NCI-H1930 (cell line): ENCODE data around the gene ARL14EP.

Experiments used
- DNase-seq, 2 experiments: peaks; one replicate each; lab custom pipeline; 2025; lab: John Stamatoyannopoulos, UW

The ARL14EP gene

GRCh38 chr11:30322826-30323710 is at the start of gene ARL14EP:
ARL14EP (plus strand) TSS chr11:30323104; CDS start chr11:30330949, 7,845 bp downstream.
- peak; percentile 95 to 96 for DNase-seq

DNA sequence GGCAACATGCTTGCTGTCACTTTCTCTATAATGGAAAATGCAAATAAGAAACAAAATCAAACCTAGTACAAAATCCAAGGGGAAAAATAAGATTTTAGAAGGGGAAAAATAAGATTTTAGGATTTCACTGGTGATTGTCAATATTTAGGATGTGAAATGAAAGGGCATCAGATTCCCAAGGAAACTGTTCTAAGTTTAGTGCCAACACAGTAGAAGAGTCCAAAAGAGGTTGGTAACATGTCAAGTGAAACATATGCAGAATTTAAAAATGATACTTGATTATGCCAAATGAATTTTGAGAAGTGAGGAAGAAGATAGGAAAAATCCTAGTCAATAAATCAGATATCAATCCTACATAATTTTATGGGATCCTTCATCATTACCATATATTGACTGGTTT is 45.7 kb upstream of the ARL14EP start:
- DNase-seq, result no peak

DNA sequence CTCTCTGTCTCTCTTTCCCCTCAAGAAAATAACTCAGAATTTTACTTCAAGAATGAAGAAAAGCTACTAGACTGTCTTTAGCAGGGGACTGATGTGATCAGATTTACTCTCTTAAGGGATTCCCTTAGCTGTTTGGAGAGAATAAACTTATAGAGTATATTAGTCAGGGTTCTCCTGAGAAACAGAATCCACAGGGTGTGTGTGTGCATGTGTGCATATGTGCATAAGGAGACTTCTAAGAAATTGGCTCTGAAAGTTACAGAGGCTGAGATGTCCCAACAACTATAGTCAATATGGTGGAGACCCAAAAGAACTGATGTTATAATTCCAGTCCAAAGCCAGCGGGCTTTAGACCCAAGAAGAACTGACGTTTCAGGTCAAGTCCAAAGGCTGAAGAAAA is 43.1 kb upstream of the ARL14EP start:
- no peak for DNase-seq

DNA sequence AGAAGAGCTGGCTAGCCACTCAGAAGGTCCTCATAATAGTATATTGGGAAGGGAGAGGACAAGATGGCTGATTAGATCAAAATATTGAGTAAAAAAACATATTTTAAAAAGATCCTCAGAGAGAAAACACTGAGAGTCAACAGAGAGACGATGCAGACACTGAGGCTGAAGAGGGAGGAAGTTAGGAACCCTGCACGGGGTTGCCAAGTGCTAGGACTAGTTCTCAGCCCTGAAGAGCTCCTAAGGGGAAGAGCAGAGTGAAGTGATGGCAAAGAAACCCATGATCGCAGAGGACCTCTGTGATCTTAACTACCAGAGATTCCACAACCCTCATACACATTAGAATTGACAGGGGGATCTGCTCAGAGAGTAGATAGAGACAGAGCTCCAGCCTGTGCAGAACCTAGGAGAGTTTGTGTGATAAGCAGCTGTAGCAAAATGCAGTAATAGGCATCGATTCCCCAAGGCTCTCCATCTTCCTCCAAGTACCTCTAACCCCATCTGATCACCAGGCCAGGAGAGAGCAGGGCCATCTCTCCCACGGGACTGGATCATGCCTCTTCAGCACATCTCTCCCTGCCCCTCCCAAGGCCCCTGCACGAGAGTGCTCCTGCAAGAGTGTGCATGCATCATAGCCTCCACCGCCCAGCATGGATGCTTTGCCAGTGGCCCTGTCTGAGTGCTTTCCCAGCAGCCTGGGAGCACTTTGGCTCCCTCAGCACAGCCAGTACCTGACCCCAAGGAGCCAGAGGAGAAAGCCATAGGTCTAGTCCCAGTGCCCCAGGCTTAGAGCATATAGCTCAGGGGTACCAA is 41.2 kb upstream of the ARL14EP start:
- DNase-seq, result no peak

GRCh38 chr11:30282289-30282631 is 40.6 kb upstream of the ARL14EP start:
- no peak for DNase-seq

- no peak for DNase-seq
Observed at GRCh38 chr11:30284836-30285235, 38.1 kb upstream of the ARL14EP start.

- DNase-seq, result no peak
Observed at GRCh38 chr11:30285416-30286121, 37.3 kb upstream of the ARL14EP start.

GRCh38 chr11:30291331-30291730 is 31.6 kb upstream of the ARL14EP start:
- no peak for DNase-seq

GRCh38 chr11:30292545-30292944 is 30.4 kb upstream of the ARL14EP start:
- no peak for DNase-seq

GRCh38 chr11:30295178-30295885 is 27.6 kb upstream of the ARL14EP start:
- DNase-seq, result no peak

DNA sequence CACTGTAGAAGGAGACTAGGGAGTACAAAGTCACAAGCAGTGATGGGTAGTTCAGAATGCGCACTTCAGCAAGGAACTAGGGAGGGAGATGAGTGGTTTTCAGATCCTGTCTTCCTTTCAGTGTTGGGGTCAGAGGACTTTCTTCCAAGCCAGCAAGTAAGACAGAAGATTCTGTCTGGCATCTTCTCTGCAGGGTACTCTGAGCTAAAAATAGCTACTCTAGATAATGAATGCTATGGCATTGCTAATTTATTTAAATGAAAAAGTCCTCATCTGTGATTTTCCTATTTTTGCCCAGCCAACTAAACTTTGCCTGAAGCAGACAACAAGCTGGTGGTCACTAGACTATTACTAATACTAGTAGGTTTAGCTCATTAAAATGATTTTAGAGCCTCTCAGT is 18.3 kb upstream of the ARL14EP start:
- DNase-seq, result no peak

- no peak for DNase-seq
Observed at GRCh38 chr11:30310623-30311022, 12.3 kb upstream of the ARL14EP start.

DNA sequence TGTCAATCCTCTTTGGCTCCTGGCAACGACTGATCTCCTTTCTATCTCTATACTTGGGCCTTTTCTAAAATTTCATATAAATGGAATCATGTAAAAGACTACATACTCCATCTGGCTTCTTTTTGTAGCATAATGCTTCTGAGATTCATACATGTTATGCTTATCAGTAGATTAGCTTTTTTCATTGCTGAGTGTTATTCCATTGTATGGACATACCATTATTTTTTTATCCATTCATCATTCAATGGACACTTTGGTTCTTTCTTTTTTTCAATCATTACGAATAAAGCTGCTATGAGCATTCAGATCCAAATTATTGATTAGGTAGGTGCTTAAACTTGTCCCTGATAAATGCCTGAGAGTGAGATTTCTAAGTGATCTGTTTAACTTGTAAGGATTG is 11.7 kb upstream of the ARL14EP start:
- DNase-seq, result no peak

DNA sequence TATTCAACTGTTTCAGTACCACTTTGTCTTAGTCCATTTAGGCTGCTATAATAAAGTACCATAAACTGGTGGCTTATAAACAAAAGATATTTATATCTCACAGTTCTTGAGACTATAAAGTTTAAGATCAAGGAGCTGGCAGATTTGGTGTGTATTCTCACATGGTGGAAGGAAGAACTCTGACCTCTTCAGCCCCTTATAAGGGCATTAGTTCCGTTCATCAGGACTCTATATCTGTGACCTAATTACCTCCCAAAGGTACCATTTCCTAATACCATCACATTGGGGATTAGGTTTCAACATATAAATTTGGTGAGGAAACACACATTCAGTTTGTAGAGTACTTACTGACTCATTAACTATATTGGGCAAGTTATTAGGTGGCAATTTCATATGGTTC is 10.7 kb upstream of the ARL14EP start:
- no peak for DNase-seq

DNA sequence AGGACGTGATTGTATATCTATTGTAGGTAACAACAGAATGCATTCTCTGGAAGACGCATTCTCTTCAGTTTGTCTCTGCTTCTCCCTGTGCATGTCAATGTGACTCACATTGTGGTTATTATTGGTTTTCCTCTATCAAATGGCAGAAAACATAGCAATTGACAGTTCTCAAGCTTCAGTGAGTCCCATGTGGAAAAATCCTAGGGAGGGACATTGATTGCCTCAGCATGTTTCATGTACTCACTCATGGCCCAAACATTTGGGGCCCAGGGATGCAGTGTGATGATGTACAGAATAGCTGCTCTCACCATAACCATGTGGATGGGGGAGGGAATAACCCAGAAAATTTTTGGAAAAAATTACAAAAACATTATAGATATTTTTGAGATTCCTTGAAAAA is 9.3 kb upstream of the ARL14EP start:
- DNase-seq, result no peak

DNA sequence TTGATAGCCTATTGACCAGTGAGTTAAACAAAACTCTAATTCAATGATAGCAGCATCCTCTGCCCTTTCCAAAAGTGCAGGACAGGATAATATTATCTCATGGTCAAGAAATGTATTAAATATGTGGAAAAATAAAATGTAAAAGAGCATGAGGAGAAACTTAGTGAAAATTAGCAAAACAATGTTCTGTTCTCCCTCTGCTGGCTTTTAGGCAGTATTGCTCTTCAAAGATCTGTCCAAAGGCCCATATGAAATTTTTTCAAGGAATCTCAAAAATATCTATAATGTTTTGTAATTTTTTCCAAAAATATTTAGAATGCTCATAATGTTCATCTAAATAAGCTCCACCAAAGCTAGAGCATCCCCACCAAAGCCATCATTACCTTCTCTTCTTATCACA is 8.3 kb upstream of the ARL14EP start:
- DNase-seq, result no peak

DNA sequence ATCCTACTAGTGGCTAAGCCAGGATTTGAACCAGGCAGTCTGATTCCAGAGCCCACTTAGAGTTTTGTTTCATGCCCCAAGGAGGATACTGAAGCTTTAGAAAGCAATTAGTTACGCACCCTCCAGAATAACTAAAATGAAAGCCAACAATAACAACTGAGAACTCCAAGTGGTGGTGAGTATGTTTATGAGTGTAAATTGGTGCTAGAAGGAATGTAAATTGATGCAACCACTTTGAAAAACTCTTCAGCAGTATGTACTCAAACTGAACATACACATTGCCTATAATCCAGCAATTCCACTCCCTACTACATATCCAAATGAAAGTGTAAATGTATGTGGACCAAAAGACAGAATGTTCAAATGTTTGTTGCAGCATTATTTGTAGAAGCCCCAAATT is 6.7 kb upstream of the ARL14EP start:
- DNase-seq, result no peak

- DNase-seq, result no peak
Observed at GRCh38 chr11:30317030-30317429, 5.9 kb upstream of the ARL14EP start.

GRCh38 chr11:30321321-30321720 is 1.6 kb upstream of the ARL14EP start:
- no peak for DNase-seq

GRCh38 chr11:30322191-30322590 is 713 bp upstream of the ARL14EP start:
- no peak for DNase-seq

DNA sequence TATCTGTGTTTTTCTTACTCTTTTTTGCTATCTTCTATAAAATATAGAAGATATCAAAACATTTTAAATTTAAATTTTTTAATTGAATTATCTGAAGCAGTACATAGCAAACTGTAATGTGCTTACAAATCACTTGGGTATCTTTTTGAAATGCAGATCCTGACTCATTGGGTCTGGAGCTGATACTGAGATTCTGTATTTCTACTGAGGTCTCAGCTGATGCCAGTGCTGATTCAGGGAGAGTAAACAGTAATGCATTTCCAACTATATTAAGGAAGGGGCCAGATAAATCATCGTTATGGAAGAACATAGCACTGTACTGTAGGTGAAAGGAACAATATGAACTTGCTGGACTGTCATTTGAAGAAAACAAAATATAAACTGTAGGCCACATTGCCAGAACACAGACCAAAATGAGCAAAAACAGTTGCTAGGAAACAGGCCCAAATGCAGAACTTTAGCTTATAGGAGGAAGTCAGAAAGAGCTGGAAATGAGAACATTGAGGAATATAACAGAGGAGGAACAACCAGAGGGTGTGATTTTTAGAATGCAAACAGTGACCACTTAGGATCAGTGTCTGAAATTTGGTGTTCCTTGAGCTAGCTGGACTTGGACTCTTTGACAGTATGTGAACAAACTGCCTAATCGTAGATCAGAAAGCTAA is 3.3 kb downstream of the ARL14EP start:
- DNase-seq, result no peak
